HG03565 (cell line): ENCODE measurements around the gene SEC24D.

Source experiments
- ATAC-seq: cut with Tn5 transposase; IDR thresholded peaks from one replicate; pipeline ENCODE4 v1.9.1; 2021; ENCODE audit warnings: mild to moderate bottlenecking, moderate library complexity; ENCODE audit not compliant: unreplicated experiment

Gene SEC24D

DNA sequence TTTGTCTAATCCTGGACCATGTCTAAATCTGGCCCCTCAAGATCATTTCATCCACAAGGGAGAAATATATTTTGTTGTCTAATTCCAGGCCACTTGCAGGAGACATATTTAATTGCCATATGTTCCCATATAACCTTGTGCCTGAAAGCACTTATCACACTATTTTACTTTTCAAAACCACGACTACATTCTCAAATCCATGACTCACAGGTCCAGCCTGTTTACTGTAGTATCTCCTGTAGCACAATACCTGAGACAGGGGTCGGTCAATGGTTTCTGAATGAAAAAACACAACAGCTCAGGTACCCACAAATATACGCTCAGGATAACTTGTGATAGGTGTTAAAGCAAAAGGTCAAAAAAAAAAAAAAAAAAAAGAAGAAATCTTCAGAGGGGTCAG is 60.9 kb downstream of the SEC24D start:
- ATAC-seq = no peak

DNA sequence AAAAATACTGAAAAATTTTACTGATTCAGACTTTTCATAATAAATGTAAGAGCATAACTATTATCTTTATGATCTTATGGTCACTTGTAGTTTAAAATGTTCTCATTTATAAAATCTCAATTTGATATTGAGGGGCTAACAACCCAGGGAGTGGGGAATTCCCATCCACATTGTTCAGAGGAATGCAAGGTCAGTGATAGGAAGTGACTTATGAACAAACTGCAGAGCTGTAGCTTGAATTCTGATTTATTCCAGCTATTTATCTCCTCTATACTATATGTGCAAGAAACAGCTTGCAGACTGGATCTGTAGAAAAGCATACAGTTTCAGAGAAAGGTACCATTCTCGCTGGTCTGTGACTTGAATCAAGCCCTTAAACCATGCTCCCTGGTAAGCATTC is 61.6 kb downstream of the SEC24D start:
- ATAC-seq = no peak

DNA sequence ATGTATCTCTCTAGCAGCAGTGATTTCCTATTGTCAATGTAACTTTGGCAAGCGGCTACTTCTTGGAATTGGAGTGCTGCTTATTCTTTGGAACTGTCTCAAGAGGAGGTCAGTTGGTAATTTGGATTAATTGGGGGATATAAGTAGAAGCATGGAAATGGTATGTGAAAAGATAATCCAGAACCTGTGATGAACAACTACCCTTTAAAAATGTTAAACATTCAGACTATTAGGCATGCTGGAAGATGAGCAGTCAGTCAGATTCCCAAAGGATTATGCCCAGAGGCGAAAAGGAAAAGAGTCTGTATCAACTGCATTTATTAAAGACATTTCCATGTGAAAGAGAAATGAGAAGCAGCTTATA is 62.5 kb downstream of the SEC24D start:
- no peak for ATAC-seq

DNA sequence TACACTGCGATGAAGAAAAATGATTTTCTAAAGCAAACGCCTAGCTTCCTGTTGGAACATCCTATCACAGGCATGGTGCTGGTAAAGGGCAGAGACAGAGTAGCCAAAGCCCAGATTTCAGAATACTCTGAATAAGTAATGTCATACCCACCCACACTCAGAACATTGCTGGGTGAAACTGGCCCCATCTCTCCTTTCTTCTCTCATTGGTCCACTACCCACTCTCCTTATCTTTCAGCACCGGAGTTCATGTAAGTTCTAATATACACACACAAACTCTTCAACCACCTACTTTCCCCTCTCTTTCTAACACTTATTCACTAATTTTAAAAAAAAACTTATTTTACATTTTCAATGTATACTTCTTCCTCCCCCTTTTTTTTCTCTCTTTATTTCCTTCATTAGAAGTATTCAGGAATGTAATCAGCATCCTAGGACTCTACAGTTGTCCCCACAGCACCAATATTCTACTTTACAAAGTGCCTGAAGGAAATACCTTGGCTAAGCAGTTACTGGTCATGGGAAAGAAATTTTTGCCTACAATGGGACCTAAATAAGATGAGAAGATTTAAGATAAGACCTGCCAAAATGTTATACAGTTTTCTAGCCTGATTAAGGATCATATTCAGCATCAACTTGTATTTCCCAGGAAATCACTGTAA is 63.0 kb downstream of the SEC24D start:
- ATAC-seq = no peak

DNA sequence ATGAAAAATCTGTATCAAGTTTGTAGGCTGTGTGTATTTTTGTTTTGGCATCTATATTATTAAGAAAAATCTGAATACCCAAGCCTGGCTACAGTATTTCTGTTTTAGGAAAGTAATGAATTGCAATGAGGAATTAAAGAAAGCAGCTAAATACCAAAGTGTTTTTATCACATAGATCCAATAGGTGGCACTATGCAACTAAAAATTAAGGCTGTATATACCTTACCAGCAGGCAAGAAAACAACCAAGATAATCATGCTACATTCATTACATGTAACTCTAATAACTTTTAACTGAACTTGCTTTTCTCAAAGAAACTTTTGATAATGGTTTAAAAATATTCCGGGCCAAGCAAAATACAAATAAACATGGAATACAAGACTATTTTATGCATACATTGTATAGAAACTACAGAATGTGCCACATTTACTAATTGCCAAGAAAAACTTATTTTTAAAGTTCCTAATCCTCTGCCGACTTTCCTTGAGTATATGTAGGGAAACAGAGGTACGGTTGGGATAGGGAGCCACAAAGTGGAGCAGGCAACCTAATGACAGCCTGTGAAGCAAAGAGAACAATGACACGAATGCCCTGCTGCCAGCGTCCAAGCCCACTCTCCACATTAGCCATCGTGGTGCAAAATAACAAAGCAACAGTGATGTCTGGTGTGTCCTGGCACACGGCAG is 63.7 kb downstream of the SEC24D start:
- ATAC-seq = peak; percentile 82

DNA sequence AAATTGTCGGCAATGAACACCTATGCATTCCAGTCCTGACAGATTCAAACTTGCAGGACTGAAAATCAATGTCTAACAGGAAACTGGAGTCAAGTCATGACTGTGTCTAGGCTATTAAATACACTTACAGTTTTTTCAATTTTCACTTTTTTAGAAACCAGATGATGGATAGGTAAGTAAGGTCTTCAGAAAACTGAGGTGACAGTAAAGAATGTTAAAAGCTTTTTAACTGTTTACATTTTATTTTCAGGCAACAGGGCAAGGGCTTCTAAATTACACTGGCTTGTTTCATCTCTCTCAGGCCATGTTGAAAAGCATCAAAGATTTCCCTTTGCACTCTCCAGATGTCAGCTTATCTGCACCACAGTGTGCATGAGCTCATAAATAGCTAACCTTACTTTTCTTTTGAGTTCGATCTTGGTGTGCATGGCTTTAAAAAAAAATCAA is 65.2 kb downstream of the SEC24D start:
- ATAC-seq = no peak

DNA sequence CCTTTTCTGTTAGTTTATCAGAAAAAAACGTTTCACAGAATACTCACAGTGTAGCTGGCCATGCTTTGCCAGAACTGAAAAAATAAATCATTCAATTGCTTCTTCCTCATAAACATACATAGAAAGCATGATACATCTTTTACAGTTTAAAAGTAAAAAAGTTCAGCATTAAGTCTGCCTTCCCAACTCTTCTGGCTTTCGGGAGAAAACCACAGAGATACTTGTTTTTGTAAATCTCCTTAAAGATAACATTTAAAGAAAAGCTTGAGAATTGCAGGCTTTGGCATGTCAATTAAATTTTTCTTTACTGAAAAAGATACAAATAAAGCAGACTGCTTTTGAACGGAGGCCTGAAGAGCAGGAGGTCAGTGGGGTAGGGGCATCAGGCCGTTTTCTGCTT is 66.8 kb downstream of the SEC24D start:
- ATAC-seq = no peak

DNA sequence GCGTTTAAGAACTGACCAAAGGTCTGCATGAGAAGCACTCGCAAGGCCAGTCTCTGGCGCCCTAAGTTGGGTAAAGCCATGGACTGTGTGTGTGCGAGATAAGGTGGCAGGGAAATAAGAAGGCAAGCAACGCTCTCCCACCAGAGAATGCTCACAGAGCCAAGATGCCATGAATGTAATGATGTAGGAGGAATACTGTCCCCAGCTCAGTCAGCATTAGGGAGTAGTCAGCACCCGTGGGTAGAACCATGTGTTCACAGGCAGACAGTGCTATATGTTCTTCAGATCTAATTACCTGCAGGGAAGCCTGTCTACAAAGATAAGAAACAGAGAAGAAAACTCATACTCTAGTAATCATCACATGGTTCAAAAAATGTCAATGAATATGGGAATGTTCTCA is 68.8 kb downstream of the SEC24D start:
- ATAC-seq = no peak

DNA sequence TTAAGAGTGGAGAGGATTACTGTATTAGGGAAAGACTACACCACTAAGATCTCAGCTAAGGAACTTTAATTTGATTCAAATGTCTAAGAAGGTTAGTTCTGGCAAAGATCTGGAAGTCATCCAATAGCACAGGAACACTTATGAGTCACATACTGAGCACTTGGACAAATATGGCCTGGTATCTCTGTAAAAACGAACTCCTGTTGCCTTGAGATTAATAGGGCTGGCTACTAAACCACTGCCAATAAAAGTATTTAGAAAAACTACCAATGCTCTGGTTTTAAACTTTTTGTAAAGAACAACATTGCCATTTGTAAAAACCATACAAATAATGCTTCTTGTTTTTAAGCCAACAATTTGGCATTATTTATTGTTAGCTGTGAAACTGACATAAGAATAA is 70.5 kb downstream of the SEC24D start:
- ATAC-seq = no peak

DNA sequence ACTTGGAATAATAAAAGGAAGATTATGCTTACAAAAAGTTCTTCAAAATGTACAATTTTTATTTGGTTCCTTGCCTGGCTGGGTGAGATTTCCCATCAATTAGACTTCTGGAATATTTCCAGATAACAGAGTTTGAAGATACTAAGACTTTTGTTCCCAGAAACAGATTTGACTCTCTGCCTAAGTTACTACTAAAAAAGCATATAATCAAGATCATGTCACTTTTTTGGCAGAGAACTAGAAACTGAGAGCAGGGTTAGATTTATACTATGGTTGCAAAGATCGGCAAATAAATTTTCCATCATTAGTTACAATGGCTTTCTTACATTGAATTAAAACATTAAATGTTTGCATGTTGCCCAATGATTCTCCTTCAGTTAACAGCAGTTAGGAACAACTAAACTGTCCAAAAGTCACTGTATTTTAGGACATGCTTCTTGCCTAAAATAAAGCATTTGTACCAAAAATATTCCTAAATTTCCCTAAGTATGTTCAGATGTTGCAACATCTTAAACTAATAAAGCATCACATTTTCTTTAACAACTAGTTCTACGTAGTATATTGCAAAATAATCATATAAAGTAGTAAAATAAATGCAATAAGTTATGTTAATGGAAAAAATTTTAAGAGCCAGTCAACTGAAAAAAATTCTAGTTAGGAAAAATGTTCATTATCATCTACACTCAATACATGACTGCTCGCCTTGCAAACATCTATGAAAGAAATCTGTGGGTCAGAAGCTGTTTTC is 73.0 kb downstream of the SEC24D start:
- ATAC-seq = no peak

DNA sequence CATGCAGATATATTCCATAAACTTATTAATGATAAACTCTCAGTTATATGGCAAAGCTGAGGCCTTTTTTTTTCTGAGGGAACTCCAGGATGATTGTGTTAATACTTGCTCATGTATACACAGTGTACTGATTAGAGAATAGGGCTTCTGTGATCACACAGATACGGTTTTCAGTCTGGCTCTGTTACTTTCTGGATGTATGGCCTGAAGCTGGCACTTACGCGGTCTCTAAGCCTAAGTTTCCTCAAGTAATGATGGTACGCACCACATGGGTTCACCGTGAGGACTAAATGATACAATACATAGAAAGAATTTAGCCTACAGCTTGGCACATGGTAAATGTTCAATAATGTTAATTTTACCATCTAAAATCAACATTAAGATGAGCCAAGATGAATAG is 73.8 kb downstream of the SEC24D start:
- no peak for ATAC-seq

DNA sequence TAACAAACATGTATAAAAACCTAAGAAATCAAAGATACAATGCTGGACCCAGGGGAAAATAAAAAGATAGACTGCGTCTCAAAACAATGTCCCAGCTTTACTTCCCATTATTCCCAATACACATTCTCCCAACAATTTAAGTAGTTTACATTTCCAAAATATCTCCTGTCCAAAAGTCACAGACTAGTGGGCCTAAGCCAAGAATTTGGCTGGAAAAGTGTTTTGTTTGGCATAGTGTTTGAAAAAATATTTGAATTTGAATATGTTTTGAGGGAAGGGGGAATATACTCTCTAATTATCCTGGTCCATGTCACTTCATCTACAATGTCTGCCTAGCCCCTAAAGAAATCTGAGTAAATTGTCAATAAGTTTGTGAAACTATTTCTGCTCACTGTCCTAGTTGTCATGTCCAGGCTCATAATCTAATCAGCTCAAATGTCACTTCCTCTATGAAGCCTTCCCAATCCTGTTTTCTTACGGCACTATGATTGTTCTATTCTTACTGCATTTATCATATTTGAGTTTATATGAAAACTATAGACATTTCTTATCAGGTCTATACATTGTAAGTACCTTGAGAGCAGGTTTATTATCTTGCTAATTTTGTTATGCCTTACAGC is 74.4 kb downstream of the SEC24D start:
- ATAC-seq = no peak

DNA sequence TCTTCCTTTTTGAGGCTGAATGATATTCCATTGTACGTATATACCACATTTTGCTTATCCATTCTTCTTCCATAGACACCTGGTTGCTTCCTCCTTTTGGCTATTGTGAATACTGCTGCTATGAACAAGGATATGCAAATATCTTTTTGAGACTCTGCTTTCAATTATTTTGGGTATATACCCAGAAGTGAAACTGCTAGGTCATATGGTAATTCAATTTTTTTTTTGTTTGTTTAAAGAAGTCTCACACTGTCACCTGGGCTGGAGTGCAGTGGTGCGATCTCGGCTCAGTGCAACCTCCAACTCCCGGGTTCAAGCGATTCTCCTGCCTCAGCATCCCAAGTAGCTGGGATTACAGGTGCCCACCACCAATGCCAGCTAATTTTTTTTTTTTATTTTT is 75.4 kb downstream of the SEC24D start:
- ATAC-seq = peak; percentile 99

DNA sequence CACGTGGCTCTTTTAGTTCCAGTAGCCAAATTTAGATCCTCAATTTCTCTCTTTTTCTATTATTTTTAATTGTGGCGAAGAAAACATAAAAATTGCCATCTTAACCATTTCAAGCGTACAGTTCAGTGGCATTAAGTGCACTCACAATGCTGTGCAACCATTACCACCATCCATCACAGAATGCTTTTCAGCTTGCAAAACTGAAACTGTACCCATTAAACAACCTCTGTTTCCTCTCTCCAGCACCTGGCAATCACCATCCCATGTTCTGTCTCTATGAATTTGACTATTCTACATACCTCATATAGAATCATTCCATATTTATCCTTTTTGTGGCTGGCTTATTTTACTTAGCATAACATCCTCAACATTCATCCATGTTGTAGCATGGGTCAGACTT is 75.8 kb downstream of the SEC24D start:
- ATAC-seq = no peak

DNA sequence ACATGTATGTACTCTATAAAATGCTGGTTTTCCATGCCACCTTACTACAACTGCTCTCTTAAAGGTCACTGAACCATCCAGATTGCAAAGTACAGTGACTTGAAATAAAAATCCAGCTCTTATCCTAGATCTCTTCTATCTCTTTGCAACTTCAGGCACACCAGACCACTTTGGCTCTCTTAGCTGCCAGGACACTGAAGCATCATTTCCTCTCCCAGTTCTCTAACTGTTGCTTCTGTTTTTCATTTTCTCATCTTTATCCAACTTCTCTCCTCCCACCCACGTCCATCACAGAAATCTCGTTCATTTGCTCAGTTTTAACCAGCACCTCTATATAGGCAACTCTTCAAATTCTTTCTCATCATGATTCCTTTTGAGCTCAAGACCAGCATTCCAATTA is 76.4 kb downstream of the SEC24D start:
- no peak for ATAC-seq

DNA sequence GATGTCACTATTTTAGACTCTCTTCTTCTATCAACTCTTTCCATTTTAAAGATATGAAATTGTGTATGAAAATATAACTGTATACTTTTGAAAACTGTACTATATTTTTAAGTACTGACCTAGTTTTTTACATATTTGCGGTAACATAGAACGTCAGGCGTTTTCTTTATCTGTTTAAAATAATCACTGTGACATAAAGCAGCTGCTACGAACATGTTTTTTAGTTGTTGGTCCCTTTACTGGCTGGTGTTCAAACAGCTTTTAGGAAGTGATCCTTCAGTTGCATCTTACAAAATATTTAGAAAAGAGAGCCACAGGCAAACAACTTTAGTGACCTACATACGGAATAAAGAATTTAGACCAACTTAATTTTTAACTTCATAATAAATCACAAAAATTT is 77.6 kb downstream of the SEC24D start:
- no peak for ATAC-seq

DNA sequence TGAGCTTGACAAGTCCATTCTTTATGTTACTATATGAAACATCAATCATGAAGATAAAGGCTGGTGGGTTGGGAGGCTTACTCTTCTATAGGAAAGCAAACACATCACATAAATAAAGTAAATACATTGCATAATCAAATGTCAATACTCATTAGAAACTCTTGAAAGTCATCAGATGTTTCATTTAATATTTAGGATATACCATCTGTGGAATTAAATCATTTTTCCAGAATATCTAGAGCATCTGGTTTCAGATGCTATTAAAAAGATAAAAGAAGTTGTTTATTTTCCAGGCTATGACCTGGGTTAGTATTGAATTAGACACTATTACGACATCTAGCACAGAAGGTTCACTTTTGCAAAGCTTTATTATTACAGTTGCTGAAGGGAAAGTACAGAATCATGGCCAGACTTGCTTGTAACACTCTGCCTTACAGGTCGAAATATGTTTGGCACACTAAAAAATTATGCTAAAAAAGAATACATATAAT is 78.1 kb downstream of the SEC24D start:
- ATAC-seq = no peak

DNA sequence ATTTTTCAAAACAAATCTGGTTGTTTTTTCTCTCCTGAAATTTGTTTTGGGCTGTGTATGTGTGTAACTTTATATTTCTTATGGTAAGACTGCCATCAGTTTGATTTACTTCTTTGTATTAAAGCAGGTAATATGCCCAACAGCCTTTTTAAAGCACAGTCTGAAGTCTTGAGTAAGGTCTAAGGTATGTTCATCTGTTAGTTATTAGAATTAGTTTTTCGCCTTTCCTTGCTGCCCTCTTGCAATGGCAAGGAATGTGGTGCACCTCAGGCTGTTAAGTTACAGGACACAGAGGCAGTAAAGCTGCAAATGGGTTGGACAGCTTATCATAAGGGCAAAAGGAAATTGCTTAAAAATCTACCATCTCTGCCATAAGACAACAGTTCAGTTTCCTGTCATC is 79.0 kb downstream of the SEC24D start:
- ATAC-seq = no peak

DNA sequence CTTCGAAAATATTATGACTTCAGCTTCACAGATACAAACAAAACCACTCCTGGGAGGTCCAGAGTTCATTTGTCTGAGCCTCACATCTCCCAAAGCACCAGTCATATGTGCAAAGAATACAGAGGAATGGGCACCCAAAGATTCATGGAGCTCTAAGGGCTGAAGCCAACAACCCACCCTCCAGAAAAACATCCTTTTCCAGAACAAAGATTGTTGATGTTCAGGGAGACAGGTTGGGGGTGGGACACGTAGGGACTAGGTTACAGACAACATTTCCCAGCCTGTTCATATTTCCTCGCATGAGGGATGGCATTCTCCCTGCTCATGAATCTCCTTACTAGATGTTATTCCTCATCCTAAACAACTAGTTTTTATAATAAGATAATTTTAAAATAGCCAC is 79.5 kb downstream of the SEC24D start:
- no peak for ATAC-seq

DNA sequence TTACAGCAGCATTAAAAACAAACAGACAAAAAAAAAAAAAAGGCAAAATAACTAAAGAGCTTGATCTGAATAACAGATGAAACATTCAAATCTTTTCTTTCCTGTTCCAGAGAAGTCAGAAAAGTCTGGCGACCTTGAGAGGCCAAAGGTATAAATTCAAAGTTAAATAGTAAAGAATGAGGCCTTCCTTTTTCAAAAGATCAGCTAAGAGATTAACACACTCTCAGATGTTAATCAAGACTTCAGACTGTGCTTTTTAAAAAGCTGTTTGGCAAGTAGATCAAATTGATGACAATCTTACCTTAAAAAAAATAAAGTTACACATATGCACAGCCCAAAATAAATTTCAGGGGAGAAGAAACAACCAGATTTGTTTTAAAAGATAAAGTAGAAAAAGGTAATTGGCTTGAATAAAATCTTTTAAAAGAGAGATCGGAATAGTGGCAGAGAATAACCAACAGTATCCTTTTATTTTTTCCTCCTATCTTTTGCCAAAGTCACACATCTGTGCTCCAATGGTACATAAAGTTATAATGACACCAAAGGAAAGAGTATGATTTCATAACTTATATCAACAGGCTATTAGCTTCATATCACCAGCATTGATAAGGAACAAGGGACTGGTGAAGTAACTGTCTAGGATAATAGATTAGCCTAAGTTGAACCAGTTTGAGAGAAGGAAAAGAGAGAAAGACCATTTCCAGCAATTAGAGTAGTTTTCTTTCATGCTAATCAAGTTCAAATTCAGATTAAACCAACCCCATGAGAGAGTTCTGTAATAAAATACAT is 80.3 kb downstream of the SEC24D start:
- ATAC-seq = no peak

DNA sequence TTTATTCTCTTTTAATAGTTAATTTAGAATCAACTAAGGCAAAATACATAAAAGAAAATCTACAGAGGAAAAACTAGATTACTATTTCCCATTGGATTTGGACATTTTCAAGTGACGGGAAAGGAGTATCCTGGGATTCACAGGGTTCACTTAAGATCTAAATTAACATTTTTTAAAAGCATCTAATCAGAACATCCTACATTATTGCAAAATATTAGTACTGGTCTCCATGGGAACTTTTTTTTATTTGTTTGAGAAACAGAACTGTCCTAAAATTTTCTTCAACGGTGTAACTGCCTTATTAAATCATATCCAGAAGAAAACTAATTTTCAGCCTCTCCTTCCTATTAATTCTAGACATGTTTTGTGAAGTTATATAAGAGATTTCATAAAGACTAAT is 81.0 kb downstream of the SEC24D start:
- ATAC-seq = no peak
